ENCODE data around the gene BBOF1. TPM values are rescaled to one million over a fixed set of nuclear protein-coding genes. Genes with fewer than 3 reads are reported as not detected.
A peak's percentile ranks its signal among the peaks of the same experiment; 100 is the strongest.
"Not testable (repeated sequence)": the region's sequence is repeated elsewhere in the genome, so short reads cannot be mapped to it uniquely, and the experiment has no call there.

BBOF1 gene
- total and polyA plus RNA-seq, 2 experiments from 2014 or later, result 4.1 to 7.1 TPM

- no peak for DNase-seq (ENCODE audit: low spot score)
Measured at GRCh38 chr14:74105381-74105780, 86.2 kb downstream of the BBOF1 start.

GRCh38 chr14:74109369-74109768 lies 90.2 kb downstream of the BBOF1 start:
- no peak for TF ChIP-seq CTCF (IDR thresholded peaks at IDR 0.05; ENCODE audit: poor library complexity)
- no peak for TF ChIP-seq EZH2 (IDR thresholded peaks at IDR 0.05; ENCODE audit: borderline replicate concordance)
- no peak for TF ChIP-seq EZH2phosphoT487 (IDR thresholded peaks at IDR 0.05; ENCODE audit: low read depth, severe bottlenecking, unreplicated experiment)
- no peaks in the 10 kb centered on the region for H3K9me2 ChIP-seq (replicated peaks; ENCODE audit: insufficient read depth)
- H3K79me2 ChIP-seq, result no peaks in the 10 kb centered on the region
- no peak overlapping the region for H3K27ac ChIP-seq
- H3K4me1 ChIP-seq (ENCODE audit: insufficient read depth), result no peaks in the 10 kb centered on the region
- 100% methylated on average over 1 of the region's 1 CpG for WGBS (ENCODE audit: low lambda C conversion rate, missing lambda C conversion rate)
- no peak overlapping the region for H3K4me2 ChIP-seq
- no peaks in the 10 kb centered on the region for H4K20me1 ChIP-seq (ENCODE audit: insufficient read depth, poor library complexity, severe bottlenecking)
- no peaks in the 10 kb centered on the region for H3K27me3 ChIP-seq
- no peaks in the 10 kb centered on the region for H3K9me3 ChIP-seq (ENCODE audit: low read depth)
- H3K36me3 ChIP-seq (replicated peaks; ENCODE audit: insufficient read depth, low read depth), result no peaks in the 10 kb centered on the region
- DNase-seq (ENCODE audit: low spot score), result no peak
- no peak overlapping the region for H3K4me3 ChIP-seq
- no peak overlapping the region for H2AFZ ChIP-seq

More at GRCh38 chr14:74105381-74105780, 86.2 kb downstream of the BBOF1 start:
- Histone ChIP-seq H3K4me1 (ENCODE audit: insufficient read depth) (no peaks in the 10 kb centered on the region), H3K27me3 (no peaks in the 10 kb centered on the region), H3K36me3 (replicated peaks; ENCODE audit: insufficient read depth, low read depth) (no peaks in the 10 kb centered on the region), H3K79me2 (no peaks in the 10 kb centered on the region), H3K4me2 (no peak overlapping the region), H4K20me1 (ENCODE audit: insufficient read depth, poor library complexity, severe bottlenecking) (no peaks in the 10 kb centered on the region), H3K9me2 (replicated peaks; ENCODE audit: insufficient read depth) (no peaks in the 10 kb centered on the region), H3K27ac (no peak overlapping the region), H2AFZ (no peak overlapping the region), H3K4me3 (no peak overlapping the region), H3K9me3 (ENCODE audit: low read depth) (no peaks in the 10 kb centered on the region)
- WGBS (ENCODE audit: low lambda C conversion rate, missing lambda C conversion rate), result 97% methylated on average over 2 of the region's 2 CpGs
- TF ChIP-seq EZH2phosphoT487 (IDR thresholded peaks at IDR 0.05; ENCODE audit: low read depth, severe bottlenecking, unreplicated experiment), result no peak
- no peak for TF ChIP-seq EZH2 (IDR thresholded peaks at IDR 0.05; ENCODE audit: borderline replicate concordance)
- TF ChIP-seq CTCF (IDR thresholded peaks at IDR 0.05; ENCODE audit: poor library complexity), result no peak

- H3K27me3 ChIP-seq; H2AFZ ChIP-seq; H3K4me3 ChIP-seq; H3K9me2 ChIP-seq (replicated peaks; ENCODE audit: insufficient read depth); H3K4me2 ChIP-seq; H3K79me2 ChIP-seq; H3K4me1 ChIP-seq (ENCODE audit: insufficient read depth); H3K36me3 ChIP-seq (replicated peaks; ENCODE audit: insufficient read depth, low read depth); H3K27ac ChIP-seq; H3K9me3 ChIP-seq (ENCODE audit: low read depth); H4K20me1 ChIP-seq (ENCODE audit: insufficient read depth, poor library complexity, severe bottlenecking): not testable (repeated sequence)
- peak; percentile 69 for TF ChIP-seq CTCF (IDR thresholded peaks at IDR 0.05; ENCODE audit: poor library complexity)
- WGBS (ENCODE audit: low lambda C conversion rate, missing lambda C conversion rate), result 94% methylated on average over 13 of the region's 13 CpGs
- DNase-seq (ENCODE audit: low spot score), result peak; percentile 63
Measured at GRCh38 chr14:74111395-74112216, 92.5 kb downstream of the BBOF1 start.

Small RNAs within 50 kb of the gene (small RNA-seq; reads per million reads assigned to genes)
- gene AC005480.2, result not detected

Other genes with a start within 250 kb of the BBOF1 start
- 8.3 and 11.7 TPM in 2 replicates for gene PTGR2, start 167.5 kb upstream of the BBOF1 start, total RNA-seq
- gene PTGR2, start 167.5 kb upstream of the BBOF1 start, polyA plus RNA-seq, result 7.1 and 7.4 TPM in 2 replicates
- 61.7 and 70.4 TPM in 2 replicates for gene ZNF410, start 132.5 kb upstream of the BBOF1 start, total RNA-seq
- gene ZNF410, start 132.5 kb upstream of the BBOF1 start, polyA plus RNA-seq, result 32.9 and 42.1 TPM in 2 replicates
- 2.3 and 3.3 TPM in 2 replicates for gene FAM161B, start 69.3 kb upstream of the BBOF1 start, total RNA-seq
- gene FAM161B, start 69.3 kb upstream of the BBOF1 start, polyA plus RNA-seq, result 0.77 and 2.0 TPM in 2 replicates
- gene COQ6, start 69.0 kb upstream of the BBOF1 start, total RNA-seq, result 18.7 and 29.5 TPM in 2 replicates
- 21.8 and 24.7 TPM in 2 replicates for gene COQ6, start 69.0 kb upstream of the BBOF1 start, polyA plus RNA-seq
- 57.2 and 71.0 TPM in 2 replicates for gene ENTPD5, start 61 bp upstream of the BBOF1 start, total RNA-seq
- gene ENTPD5, start 61 bp upstream of the BBOF1 start, polyA plus RNA-seq, result 18.5 and 25.1 TPM in 2 replicates
- 72.9 and 83.8 TPM in 2 replicates for gene ALDH6A1, start 65.1 kb downstream of the BBOF1 start, total RNA-seq
- 66.5 and 76.8 TPM in 2 replicates for gene ALDH6A1, start 65.1 kb downstream of the BBOF1 start, polyA plus RNA-seq
- gene LIN52, start 65.6 kb downstream of the BBOF1 start, total RNA-seq, result 14.3 and 14.4 TPM in 2 replicates
- 13.5 and 13.7 TPM in 2 replicates for gene LIN52, start 65.6 kb downstream of the BBOF1 start, polyA plus RNA-seq
- not detected in 2 replicates for gene VSX2, start 220.1 kb downstream of the BBOF1 start, total RNA-seq
- gene VSX2, start 220.1 kb downstream of the BBOF1 start, polyA plus RNA-seq, result not detected in 2 replicates